ENCODE results near the gene ANKDD1A. TPM values are rescaled to one million over a fixed set of nuclear protein-coding genes. Genes with fewer than 3 reads are reported as not detected.

The ANKDD1A gene
- total and polyA plus RNA-seq, 8 donors: 3.4 to 13.5 (median 10.9) TPM

DNA sequence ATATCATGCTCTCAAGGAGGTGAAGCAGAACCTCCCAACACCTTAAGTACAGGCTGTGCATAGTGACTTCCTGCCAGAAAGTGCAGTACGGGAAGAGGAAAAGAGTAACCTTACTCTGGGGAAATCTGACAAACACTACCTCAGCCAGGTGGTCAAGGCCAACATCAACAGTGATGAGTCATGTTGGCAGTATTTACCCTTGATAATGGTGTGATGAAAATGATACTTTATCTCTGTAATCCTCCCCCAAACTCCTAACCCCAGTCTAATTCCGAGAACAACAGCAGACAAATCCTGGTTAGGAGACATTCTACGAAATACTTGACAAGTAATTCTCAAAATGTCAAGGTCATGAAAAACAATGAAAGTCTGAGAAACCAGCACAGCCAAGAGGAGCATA is 26.5 kb downstream of the ANKDD1A start:
- peaks cover 0 to 5% of the 10 kb centered on the region in 2 donors for H3K36me3 ChIP-seq
- no peaks in the 10 kb centered on the region for H3K27me3 ChIP-seq
- no peaks in the 10 kb centered on the region for H3K4me1 ChIP-seq
- no peaks in the 10 kb centered on the region for H3K9me3 ChIP-seq
- intact Hi-C loops (cut with DNase I): no loop called here
- ATAC-seq (no peak), DNase-seq (no peak)
- H3K27ac ChIP-seq: no peak overlapping the region
- no peak overlapping the region for H3K4me3 ChIP-seq
- TF ChIP-seq CTCF (IDR thresholded peaks at IDR 0.05): no peak

- H3K36me3 ChIP-seq: no peaks in the 10 kb centered on the region
- no peak overlapping the region for H3K27ac ChIP-seq
- H3K4me3 ChIP-seq: no peak overlapping the region
- no peaks in the 10 kb centered on the region for H3K4me1 ChIP-seq
- no peaks in the 10 kb centered on the region for H3K27me3 ChIP-seq
- intact Hi-C loops (cut with DNase I): no loop called here
- DNase-seq: no peak
- no peak for TF ChIP-seq CTCF (IDR thresholded peaks at IDR 0.05)
- ATAC-seq: no peak
- no peaks in the 10 kb centered on the region for H3K9me3 ChIP-seq
Measured at GRCh38 chr15:64942356-64942755, 30.7 kb downstream of the ANKDD1A start.

GRCh38 chr15:64943512-64944225 is 32.0 kb downstream of the ANKDD1A start:
- Histone ChIP-seq H3K36me3 (no peaks in the 10 kb centered on the region), H3K9me3 (no peaks in the 10 kb centered on the region), H3K27me3 (no peaks in the 10 kb centered on the region), H3K27ac (no peak overlapping the region), H3K4me3 (no peak overlapping the region), H3K4me1 (no peaks in the 10 kb centered on the region)
- no peak for TF ChIP-seq CTCF (IDR thresholded peaks at IDR 0.05)
- intact Hi-C loops (cut with DNase I): no loop called here
- DNase-seq (no peak), ATAC-seq (no peak)

GRCh38 chr15:64944961-64945360 is 33.3 kb downstream of the ANKDD1A start:
- intact Hi-C loops (cut with DNase I): no loop called here
- Histone ChIP-seq H3K27me3 (no peaks in the 10 kb centered on the region), H3K36me3 (peaks cover 0 to 5% of the 10 kb centered on the region in 2 donors), H3K27ac (no peak overlapping the region), H3K4me3 (no peak overlapping the region), H3K9me3 (no peaks in the 10 kb centered on the region), H3K4me1 (no peaks in the 10 kb centered on the region)
- no peak for TF ChIP-seq CTCF (IDR thresholded peaks at IDR 0.05)
- DNase-seq (no peak), ATAC-seq (no peak)

DNA sequence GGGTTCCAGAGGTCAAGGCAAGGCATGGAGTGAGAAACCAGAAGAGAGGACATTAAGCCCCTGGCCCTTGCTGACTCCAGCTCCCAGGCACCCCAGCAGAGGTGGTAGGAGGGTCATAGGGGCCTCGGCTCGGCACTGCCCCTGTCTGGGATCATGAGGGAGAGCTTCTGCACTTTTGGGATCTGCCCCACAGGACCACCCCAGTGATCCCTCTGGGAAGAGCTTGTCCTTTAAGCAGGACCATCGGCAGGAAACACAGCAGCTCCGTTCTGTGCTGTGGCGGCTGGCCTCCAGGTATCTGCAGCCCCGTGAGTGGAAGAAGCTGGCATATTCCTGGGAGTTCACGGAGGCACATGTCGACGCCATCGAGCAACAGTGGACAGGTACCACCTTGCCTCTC is 35.5 kb downstream of the ANKDD1A start:
- peaks cover 0 to 8% of the 10 kb centered on the region in 2 donors for H3K36me3 ChIP-seq
- no peaks in the 10 kb centered on the region for H3K27me3 ChIP-seq
- DNase-seq: no peak
- H3K4me1 ChIP-seq: no peaks in the 10 kb centered on the region
- no peak for TF ChIP-seq CTCF (IDR thresholded peaks at IDR 0.05)
- peaks cover 0 to 4% of the 10 kb centered on the region in 2 donors for H3K9me3 ChIP-seq
- no peak for ATAC-seq
- intact Hi-C loops (cut with DNase I): no loop called here
- no peak overlapping the region for H3K27ac ChIP-seq
- H3K4me3 ChIP-seq: no peak overlapping the region
